Lung (tissue), 12 donors: ENCODE measurements around the gene ZNF574. TPM values are rescaled to one million over a fixed set of nuclear protein-coding genes. Genes with fewer than 3 reads are reported as not detected.
A peak's percentile ranks its signal among the peaks of the same experiment; 100 is the strongest.

Experiments used
- ATAC-seq: fragments of 200-7000 bp; cut with Tn5 transposase; one replicate; pipeline ENCODE4 v1.9.1; 2020; ENCODE audit warnings: moderate number of reproducible peaks; ENCODE audit not compliant: insufficient read depth, low FRiP score
- DNase-seq, 3 donors: peaks; one replicate each; pipeline ENCODE4 v3.0.0-alpha.2; 2013 to 2017
- H3K27ac ChIP-seq, 2 donors: one replicate each; pipeline ENCODE4 v1.5.1; 2013; ENCODE audit warnings: mild to moderate bottlenecking in 2 of 2, moderate library complexity in 2 of 2, control low read depth in 1 of 2, inconsistent platforms in 1 of 2, low read depth in 1 of 2, low read length in 1 of 2
- H3K27me3 ChIP-seq, 3 donors: one replicate each; pipeline ENCODE4 v1.5.1; 2013; ENCODE audit warnings: low read length in 2 of 3; ENCODE audit not compliant: control insufficient read depth in 3 of 3, insufficient read depth in 3 of 3
- H3K36me3 ChIP-seq, 4 donors: one replicate each; pipeline ENCODE4 v1.5.1; 2013; ENCODE audit warnings: low read length in 4 of 4, mild to moderate bottlenecking in 1 of 4, moderate library complexity in 1 of 4; ENCODE audit not compliant: control insufficient read depth in 4 of 4, insufficient read depth in 4 of 4
- H3K4me1 ChIP-seq, 5 donors: one replicate each; pipeline ENCODE4 v1.5.1; 2013; ENCODE audit warnings: low read length in 5 of 5, mild to moderate bottlenecking in 2 of 5, moderate library complexity in 1 of 5; ENCODE audit not compliant: control insufficient read depth in 5 of 5, insufficient read depth in 5 of 5
- H3K4me3 ChIP-seq: one replicate; pipeline ENCODE4 v1.5.1; 2013; ENCODE audit warnings: mild to moderate bottlenecking, control low read depth, moderate library complexity
- H3K9ac ChIP-seq, 2 donors: one replicate each; pipeline ENCODE4 v1.5.1; 2013; ENCODE audit warnings: low read length in 2 of 2, control low read depth in 1 of 2; ENCODE audit not compliant: insufficient read depth in 1 of 2
- H3K9me3 ChIP-seq, 4 donors: one replicate each; pipeline ENCODE4 v1.5.1; 2013; ENCODE audit warnings: low read length in 3 of 4, mild to moderate bottlenecking in 1 of 4, moderate library complexity in 1 of 4; ENCODE audit not compliant: control insufficient read depth in 4 of 4, insufficient read depth in 3 of 4
- WGBS, 2 donors: extraction: QIAGEN DNeasy Blood & Tissue Kit; methylation state at CpG; one replicate each; pipeline ENCODE4 v1.1.7; 2013; 5-methylcytosine and 5-hydroxymethylcytosine counted together
- polyA plus RNA-seq, 2 donors: library from polyadenylated mRNA; stranded (reverse); fragments of 200-250 nt; gene quantifications; one replicate each; pipeline ENCODE4 v1.2.1, GENCODE V29; 2013
- total RNA-seq, 2 donors: library from RNA; depleted of rRNA in 1 of 2; stranded (reverse); fragments of >200 nt in 1 of 2; gene quantifications; one replicate each; pipeline ENCODE4 v1.2.1, GENCODE V29; 2014 to 2021
- TF ChIP-seq, protein P1 (sequence below): IDR thresholded peaks from 2 replicates; pipeline ENCODE4 v1.5.1; 2012; ENCODE audit warnings: mild to moderate bottlenecking; ENCODE audit errors: control extremely low read depth, extremely low read depth
- donor health status: control.
- donor health status: control.
- donor health status: Bipolar disorder and iron deficiency.
- donor health status: healthy.
- donor health status: DM: yes; HTN: yes; CAD: no.

Gene ZNF574
- total and polyA plus RNA-seq, 4 donors = 6.8 to 13.7 (median 10.1) TPM

DNA sequence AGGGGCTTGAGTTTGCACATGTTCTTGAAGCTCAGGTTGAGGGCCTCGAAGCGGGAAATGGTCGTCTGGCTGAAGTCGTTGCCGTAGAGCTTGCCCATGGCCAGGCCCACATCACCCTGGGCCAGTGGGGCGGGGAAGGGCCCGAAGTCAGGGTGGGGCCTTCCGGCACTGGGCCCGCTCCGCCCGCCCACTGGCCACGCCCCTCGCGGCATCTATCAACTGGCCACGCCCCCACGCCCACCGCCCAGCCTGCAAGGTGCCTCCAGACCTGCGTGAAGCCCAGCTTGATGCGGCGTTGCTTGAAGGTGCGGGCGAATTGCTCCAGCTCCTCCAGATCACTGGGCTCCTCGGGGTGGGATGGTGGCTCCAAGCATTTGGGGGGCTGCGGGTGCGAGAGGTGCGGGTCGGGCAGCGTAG is 19.9 kb downstream of the ZNF574 start:
- Histone ChIP-seq H3K27ac (no peak overlapping the region), H3K36me3 (peaks cover 0 to 1% (median 0%) of the 10 kb centered on the region in 4 donors), H3K27me3 (peaks cover 0 to 5% (median 4%) of the 10 kb centered on the region in 3 donors), H3K4me3 (no peak overlapping the region), H3K4me1 (peaks cover 0 to 3% (median 0%) of the 10 kb centered on the region in 5 donors), H3K9ac (no peak overlapping the region), H3K9me3 (peaks cover 0 to 1% (median 0%) of the 10 kb centered on the region in 4 donors)
- TF ChIP-seq, protein P1, sequence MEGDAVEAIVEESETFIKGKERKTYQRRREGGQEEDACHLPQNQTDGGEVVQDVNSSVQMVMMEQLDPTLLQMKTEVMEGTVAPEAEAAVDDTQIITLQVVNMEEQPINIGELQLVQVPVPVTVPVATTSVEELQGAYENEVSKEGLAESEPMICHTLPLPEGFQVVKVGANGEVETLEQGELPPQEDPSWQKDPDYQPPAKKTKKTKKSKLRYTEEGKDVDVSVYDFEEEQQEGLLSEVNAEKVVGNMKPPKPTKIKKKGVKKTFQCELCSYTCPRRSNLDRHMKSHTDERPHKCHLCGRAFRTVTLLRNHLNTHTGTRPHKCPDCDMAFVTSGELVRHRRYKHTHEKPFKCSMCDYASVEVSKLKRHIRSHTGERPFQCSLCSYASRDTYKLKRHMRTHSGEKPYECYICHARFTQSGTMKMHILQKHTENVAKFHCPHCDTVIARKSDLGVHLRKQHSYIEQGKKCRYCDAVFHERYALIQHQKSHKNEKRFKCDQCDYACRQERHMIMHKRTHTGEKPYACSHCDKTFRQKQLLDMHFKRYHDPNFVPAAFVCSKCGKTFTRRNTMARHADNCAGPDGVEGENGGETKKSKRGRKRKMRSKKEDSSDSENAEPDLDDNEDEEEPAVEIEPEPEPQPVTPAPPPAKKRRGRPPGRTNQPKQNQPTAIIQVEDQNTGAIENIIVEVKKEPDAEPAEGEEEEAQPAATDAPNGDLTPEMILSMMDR = no peak
- DNase-seq = no peak
- ATAC-seq = no peak
- WGBS, 2 donors = 45 to 65% methylated on average over 27 to 28 of the region's 28 CpGs

DNA sequence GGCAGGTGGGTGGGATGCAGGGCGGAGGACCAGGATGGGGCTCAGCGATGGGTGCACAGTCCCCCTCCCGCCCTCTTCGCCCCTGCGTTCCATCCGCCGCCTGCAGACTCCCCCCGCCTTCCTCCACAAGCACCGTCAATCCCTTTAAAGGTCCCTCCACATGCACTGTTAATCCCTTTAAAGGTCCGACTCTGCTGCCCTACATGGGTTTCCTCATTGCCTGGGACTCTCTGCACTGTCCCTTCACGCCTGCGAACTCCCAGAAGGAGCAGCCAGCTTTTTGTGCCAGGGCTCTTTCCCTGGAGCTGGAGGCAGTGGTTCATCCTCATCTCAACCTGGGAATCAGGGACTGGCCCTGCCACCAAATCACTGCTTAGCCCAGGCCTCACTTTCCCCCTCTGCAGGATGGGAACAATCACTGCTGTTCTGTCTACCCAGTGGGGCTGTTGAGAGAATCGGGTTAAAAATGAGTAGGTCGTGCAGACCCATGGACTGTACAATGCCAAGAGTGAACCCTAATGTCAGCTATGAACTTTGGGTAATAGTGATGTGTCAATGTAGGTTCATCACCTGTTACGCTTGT is 20.4 kb downstream of the ZNF574 start:
- H3K4me1 ChIP-seq = peaks cover 0 to 3% (median 0%) of the 10 kb centered on the region in 5 donors
- H3K27ac ChIP-seq = no peak overlapping the region
- TF ChIP-seq, protein P1 = no peak
- WGBS, 2 donors = 64 to 80% methylated on average over 15 of the region's 15 CpGs
- H3K36me3 ChIP-seq = peaks cover 0 to 1% (median 0%) of the 10 kb centered on the region in 4 donors
- peaks cover 0 to 5% (median 4%) of the 10 kb centered on the region in 3 donors for H3K27me3 ChIP-seq
- H3K4me3 ChIP-seq = no peak overlapping the region
- H3K9ac ChIP-seq = no peak overlapping the region
- ATAC-seq (no peak), DNase-seq (no peak)
- peaks cover 0 to 1% (median 0%) of the 10 kb centered on the region in 4 donors for H3K9me3 ChIP-seq

DNA sequence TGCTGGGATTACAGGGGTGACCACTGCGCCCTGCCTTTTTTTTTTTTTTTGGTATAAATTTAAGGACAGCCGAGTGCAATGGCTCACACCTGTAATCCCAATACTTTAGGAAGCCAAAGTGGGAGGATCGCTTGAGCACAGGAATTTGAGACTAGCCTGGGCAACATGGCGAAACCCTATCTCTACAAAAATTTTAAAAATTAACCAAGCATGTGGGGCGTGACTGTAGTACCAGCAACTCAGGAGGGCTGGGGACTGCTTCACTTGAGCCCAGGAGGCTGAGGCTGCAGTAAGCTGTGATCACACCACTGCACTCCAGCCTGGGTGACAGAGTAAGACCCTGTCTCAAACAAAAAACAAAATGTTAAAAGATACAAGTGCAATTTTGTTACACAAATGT is 21.5 kb downstream of the ZNF574 start:
- no peak for ATAC-seq
- TF ChIP-seq, protein P1 = no peak
- peaks cover 0 to 5% (median 4%) of the 10 kb centered on the region in 3 donors for H3K27me3 ChIP-seq

DNA sequence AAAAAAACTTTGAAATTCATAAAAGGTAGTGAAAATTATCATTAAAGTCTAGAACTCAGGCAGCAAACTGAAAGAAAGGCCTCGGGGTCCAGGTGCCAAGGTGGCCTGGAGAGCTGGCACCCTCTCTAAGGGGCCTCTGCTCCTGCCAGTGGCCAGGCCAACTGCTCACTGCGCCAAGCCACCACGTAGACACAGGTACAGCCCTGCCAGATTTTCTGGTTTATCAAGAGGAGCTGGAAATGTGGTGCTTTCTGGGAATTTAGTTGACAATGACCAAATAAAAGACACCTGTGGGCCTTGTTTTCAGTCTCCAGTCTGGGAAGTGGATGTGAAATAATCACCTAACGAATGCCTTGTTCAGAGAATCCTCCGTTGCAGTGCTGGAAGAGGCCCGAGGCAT is 22.8 kb downstream of the ZNF574 start:
- TF ChIP-seq, protein P1 = no peak
- Histone ChIP-seq H3K36me3 (peaks cover 0 to 1% (median 0%) of the 10 kb centered on the region in 4 donors), H3K27me3 (peaks cover 0 to 5% (median 4%) of the 10 kb centered on the region in 3 donors), H3K4me3 (no peak overlapping the region), H3K9me3 (peaks cover 0 to 4% (median 0%) of the 10 kb centered on the region in 4 donors), H3K9ac (no peak overlapping the region), H3K27ac (no peak overlapping the region), H3K4me1 (no peaks in the 10 kb centered on the region)
- 88 to 91% methylated on average over 6 of the region's 6 CpGs for WGBS, 2 donors
- ATAC-seq (no peak), DNase-seq (peak in 2 of 3 donors; percentile 18 to 27)

More for the DNA sequence above, 21.5 kb downstream of the ZNF574 start:
- no peak overlapping the region for H3K27ac ChIP-seq
- H3K36me3 ChIP-seq = peaks cover 0 to 1% (median 0%) of the 10 kb centered on the region in 4 donors
- no peak overlapping the region for H3K9ac ChIP-seq
- H3K4me3 ChIP-seq = no peak overlapping the region
- H3K4me1 ChIP-seq = peaks cover 0 to 3% (median 0%) of the 10 kb centered on the region in 5 donors
- H3K9me3 ChIP-seq = peaks cover 0 to 1% (median 0%) of the 10 kb centered on the region in 4 donors
- DNase-seq = no peak
- WGBS, 2 donors = 80 to 93% methylated on average over 5 of the region's 5 CpGs
